ENCODE measurements around the gene NOS1AP.
"Not testable (repeated sequence)": the region's sequence is repeated elsewhere in the genome, so short reads cannot be mapped to it uniquely, and the experiment has no call there.

Gene NOS1AP

GRCh38 chr1:162056579-162056978 lies 12.9 kb upstream of the NOS1AP start:
- DNase-seq (ENCODE audit: low read depth in 2 of 2, low spot score in 1 of 2): no peak

DNA sequence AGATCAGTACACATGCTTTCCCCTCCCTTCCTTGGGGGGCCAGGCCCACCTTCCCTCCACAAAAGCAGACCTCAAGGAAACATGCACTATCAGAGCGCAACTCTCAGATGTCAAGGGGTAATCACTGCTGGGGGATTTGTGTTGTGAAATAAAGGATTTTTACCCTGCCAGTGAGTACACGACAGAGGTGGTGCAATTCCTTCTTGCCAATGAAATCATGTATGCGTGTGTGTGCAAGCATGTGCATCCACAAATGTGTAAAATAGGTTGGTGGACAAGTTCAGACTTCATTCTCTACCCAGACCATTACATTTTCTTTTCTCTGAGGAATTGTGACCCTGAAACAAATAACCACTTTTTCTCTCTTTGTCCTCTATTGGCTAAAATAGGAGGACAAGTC lies 9.8 kb upstream of the NOS1AP start:
- no peak for DNase-seq (ENCODE audit: low read depth in 2 of 2, low spot score in 1 of 2)

GRCh38 chr1:162060314-162060713 lies 9.2 kb upstream of the NOS1AP start:
- DNase-seq (ENCODE audit: low read depth in 2 of 2, low spot score in 1 of 2): no peak

DNA sequence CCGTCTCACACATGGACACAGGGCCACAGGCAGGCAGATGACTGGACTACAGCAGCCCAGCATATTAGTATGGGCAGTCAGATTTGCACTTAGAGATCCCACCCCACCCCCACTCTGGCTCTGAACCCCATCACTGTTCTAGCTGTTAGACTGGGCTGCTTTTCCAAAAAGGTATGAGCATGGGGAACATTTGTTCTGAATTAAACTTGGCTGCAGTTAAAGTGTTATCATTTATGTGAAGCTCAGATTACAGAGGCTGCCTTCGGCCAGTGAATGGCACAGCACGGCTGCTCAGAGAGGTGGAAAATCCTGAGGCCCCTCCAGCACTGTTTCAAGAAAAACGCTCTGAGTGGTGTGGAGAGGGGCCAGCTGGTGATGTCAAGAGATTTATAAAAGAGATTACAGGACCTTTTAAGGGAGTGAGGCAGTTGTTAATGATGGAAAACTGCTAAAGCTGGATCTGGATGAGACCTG lies 6.9 kb upstream of the NOS1AP start:
- DNase-seq (ENCODE audit: low read depth in 2 of 2, low spot score in 1 of 2): no peak

GRCh38 chr1:162065016-162065415 lies 4.5 kb upstream of the NOS1AP start:
- DNase-seq (ENCODE audit: low read depth in 2 of 2, low spot score in 1 of 2): no peak

DNA sequence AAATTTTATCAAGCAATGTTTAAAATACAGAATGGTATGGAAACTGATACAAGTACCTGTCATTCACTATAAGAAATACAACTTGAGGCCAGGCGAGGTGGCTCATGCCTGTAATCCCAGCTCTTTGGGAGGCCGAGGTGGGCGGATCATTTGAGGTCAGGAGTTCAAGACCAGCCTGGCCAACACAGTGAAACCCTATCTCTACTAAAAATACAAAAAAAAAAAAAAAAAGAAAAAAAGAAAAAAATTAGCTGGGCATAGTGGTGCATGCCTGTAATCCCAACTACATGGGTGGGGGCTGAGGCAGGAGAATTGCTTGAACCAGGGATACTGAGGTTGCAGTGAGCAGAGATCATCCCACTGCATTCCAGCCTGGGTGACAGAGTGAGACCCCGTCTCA lies 2.7 kb upstream of the NOS1AP start:
- DNase-seq (ENCODE audit: low read depth in 2 of 2, low spot score in 1 of 2): not testable (repeated sequence)

GRCh38 chr1:162067466-162067865 lies 2.0 kb upstream of the NOS1AP start:
- DNase-seq (ENCODE audit: low read depth in 2 of 2, low spot score in 1 of 2): no peak

- no peak for DNase-seq (ENCODE audit: low read depth in 2 of 2, low spot score in 1 of 2)
Observed at GRCh38 chr1:162068301-162068700, 1.2 kb upstream of the NOS1AP start.

- no peak for DNase-seq (ENCODE audit: low read depth in 2 of 2, low spot score in 1 of 2)
Observed at GRCh38 chr1:162070094-162070748, 730 bp downstream of the NOS1AP start.

DNA sequence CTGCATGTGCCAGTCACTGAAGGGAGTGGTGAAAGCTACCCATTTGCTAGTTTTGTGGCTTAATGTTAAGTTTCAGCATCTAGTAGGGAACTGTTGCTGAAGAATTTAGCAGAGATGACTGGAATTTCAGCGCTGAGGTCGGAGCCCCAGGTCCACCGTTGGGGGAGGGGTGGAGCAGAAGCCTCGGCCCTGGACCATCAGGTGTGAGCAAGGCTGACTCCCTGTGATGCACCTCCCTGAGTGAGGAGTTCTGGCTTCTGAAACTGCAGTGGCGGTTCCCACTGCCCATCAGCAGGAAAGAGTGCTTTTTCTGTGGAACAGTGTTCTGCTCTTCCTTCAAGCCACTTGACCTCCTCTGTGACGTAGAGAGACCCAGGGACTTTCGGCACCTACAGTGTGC lies 1.3 kb downstream of the NOS1AP start:
- no peak for DNase-seq (ENCODE audit: low read depth in 2 of 2, low spot score in 1 of 2)

DNA sequence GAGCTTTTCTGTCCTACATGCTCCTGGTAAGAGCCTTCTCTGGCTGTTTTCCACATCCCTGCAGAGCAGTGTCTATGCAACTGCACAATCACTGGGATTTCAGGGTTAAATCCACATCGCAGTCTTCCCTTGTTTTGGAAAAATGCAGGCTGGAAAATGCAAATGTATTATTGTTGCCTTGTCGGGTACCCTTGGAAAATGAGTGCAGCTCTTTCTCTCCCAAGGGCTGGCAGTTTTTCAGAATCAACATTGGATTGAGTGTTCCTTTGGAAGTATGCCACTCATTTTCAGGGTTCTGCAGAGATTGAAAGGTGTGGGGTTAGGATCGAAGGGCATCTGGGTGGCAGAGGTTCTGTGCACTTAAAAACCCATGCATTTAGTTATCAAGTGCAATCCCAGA lies 3.2 kb downstream of the NOS1AP start:
- no peak for DNase-seq (ENCODE audit: low read depth in 2 of 2, low spot score in 1 of 2)

GRCh38 chr1:162074276-162075005 lies 5.0 kb downstream of the NOS1AP start:
- DNase-seq (ENCODE audit: low read depth in 2 of 2, low spot score in 1 of 2): no peak

DNA sequence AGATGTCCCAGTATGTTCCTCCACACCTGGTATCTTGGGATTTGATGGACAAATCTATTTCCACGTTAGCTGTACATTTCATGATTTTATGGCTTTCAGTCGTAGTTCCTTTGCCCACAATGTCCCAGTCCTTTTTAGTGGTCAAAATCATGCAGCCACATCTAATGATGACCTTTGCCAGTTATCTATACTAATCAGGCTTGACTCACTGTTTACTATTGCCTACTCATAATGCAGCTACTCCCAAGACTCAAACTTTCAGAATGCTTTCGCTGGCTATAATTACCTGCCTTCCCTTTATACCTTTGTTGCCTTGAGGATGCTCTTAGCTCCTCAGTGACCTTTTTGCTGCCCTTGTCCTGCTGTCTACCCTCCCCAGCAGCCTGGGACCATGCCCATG lies 6.4 kb downstream of the NOS1AP start:
- no peak for DNase-seq (ENCODE audit: low read depth in 2 of 2, low spot score in 1 of 2)

DNA sequence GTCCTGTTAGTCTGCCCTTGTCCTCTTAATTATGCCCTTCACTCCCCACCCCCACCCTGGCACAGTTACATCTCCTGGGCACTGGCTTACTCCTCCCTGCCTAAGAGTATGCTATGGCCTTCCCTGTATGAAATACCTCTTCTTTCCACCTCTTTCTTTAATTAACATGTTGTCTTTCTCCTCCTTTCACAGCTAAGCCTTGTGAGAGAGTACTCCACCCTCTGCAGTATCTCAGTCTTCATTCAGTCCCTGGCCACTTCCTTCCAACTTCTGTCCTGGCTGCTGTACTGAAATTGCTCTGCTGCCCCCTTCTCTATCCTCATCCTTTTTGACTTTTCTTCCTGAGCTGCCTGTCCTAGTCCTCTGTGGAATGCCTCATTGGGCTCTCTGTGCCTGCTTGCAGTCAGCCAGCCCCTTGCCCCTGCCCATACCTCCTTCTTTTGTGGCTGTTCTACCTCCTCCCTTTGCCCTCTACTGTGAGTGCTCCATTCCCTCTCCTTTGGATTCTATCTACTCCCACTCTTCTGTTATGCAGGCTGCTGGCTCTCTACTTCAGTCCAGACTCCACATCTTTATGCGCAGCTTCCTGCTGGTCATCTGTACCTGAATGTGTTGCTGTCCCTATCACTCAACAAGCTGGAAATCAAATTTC lies 8.3 kb downstream of the NOS1AP start:
- DNase-seq (ENCODE audit: low read depth in 2 of 2, low spot score in 1 of 2): no peak

- no peak for DNase-seq (ENCODE audit: low read depth in 2 of 2, low spot score in 1 of 2)
Observed at GRCh38 chr1:162079030-162079429, 9.5 kb downstream of the NOS1AP start.

DNA sequence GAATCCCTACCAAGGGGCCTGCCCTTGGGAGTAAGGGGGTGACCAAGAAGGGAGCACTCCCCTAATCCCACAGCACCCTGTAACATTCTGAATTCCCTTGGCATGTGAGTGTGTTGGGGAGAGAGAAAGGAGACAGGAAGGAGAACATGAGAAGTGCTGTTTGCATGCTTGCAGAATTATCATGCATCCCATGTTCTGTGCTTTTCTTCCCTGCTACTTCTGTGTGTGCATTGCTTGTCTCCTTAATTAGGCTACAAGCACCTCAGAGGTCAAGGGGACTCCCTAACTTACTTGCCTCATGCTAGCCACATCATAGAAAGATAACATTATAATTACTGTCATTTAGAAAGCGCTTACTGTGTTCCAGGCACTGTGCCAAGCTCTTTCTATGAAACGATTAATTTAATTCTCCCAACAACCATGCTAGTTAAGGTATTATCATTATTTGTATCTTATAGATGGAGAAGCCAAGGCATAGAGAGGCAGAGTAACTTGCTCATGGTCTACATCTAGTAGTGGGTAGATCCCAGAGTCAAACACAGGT lies 11.1 kb downstream of the NOS1AP start:
- DNase-seq (ENCODE audit: low read depth in 2 of 2, low spot score in 1 of 2): no peak

DNA sequence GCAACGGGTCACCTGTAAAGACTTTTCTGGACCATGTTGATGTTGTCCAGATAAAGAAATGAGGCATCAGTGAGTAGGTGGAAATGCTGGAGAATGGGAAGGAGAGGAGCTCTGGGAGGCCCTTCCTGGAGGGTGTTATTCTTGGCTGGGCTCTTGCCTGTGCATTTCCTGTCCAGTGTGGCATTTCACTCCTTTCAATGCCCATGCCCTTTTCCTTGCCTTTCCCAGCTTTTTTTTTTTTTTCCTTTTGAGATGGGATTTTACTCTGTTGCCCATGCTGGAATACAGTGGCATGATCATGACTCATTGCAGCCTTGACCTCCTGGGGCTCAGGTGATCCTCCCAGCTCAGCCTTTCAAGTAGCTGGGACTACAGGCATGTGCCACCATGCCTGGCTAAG lies 11.8 kb downstream of the NOS1AP start:
- DNase-seq (ENCODE audit: low read depth in 2 of 2, low spot score in 1 of 2): no peak

- DNase-seq (ENCODE audit: low read depth in 2 of 2, low spot score in 1 of 2): not testable (repeated sequence)
Observed at GRCh38 chr1:162082080-162082479, 12.6 kb downstream of the NOS1AP start.

DNA sequence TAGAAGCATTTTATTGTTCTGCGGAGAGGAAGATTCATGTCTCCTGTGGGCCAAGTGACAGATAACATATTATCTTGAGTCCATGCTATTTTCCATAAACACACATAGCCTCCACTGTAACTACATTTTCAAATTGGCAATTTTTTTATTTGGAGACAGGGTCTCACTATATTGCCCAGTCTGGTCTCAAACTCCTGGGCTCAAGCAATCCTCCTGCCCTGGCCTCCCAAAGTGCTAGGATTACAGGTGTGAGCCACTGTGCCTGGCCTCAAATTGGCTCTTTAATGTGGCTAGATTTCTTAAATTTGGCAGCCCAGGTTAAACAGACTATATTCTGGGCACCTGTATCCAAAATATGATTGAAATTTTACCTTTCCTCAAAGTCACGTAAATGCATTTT lies 13.8 kb downstream of the NOS1AP start:
- no peak for DNase-seq (ENCODE audit: low read depth in 2 of 2, low spot score in 1 of 2)

DNA sequence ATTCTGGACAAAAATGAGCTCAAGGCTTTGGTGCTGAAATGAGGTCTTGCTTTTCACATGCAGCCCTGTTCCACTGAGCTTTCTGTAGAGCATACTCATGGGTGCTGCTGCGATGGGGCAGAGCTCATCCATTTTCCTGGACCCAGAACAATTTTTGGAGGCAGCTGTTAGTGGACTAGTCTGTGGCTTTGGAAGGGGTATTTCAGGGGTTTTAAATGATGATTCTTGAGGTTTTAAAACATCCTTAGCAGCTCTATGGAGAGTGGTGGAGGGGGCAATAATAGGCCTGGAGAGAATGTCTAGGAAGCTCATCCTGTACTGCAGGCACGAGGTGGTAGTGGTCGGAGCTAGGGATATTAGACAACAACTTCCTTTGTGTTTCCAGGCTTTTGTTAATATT lies 16.5 kb downstream of the NOS1AP start:
- DNase-seq (ENCODE audit: low read depth in 2 of 2, low spot score in 1 of 2): no peak

DNA sequence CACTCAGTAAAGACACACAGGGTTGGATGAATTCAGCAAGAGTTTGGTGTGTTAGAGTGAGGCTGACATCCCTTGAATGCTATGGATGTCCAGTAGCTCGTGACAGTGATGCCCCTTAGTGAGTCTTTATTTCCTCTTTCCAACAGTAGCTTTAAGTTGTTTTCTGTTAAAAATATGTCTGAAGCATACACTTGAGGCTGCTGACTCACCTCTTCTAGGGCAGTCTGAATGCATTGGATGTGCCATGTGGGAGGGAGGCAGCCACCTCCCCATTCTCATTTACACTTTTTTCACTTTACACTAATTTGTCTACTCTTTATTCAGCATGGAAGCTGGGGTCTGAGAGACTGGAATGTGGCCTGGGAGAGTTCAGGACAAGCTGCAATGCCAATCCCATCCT lies 17.6 kb downstream of the NOS1AP start:
- DNase-seq (ENCODE audit: low read depth in 2 of 2, low spot score in 1 of 2): no peak

DNA sequence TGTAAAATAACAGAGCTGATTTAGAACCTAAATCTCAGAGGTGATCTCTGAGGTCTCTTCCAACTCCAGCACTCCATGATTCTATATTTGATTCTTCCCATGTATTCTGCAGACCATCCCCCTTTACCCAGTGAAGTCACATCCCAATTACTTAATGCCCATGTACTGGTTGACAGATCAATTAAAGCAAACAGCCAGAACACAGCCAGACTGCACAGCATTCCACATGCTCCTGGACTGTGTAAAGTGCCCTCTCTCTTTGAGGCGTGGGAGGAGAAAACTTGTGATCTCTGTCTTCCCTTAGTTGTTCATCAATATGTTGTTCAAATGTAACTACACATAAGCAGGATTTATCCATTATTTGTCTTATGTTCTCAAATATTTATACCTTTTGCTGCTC lies 18.1 kb downstream of the NOS1AP start:
- DNase-seq (ENCODE audit: low read depth in 2 of 2, low spot score in 1 of 2): no peak

All from stimulated activated CD8-positive, alpha-beta memory T cell treated with anti-CD3 and anti-CD28 coated beads, Interleukin-4, amount 100 ng/mL, for 1 hour (primary cell).